GM12892 (cell line): ENCODE results near the gene RBM27.

Experiments used
- POLR2A ChIP-seq: IDR thresholded peaks from 2 replicates; pipeline ENCODE4 v1.6.1; 2011; ENCODE audit warnings: low read depth, low read length, control low read depth
- POLR2AphosphoS5 ChIP-seq: IDR thresholded peaks from 2 replicates; pipeline ENCODE4 v1.6.1; 2011; ENCODE audit warnings: low read depth, low read length, control low read depth

GRCh38 chr5:146203872-146204192, 427 bp downstream of the RBM27 start:
- TF ChIP-seq POLR2A: no peak
- TF ChIP-seq POLR2AphosphoS5: no peak
